HCT116 (cell line): ENCODE results near the gene SP3. TPM values are rescaled to one million over a fixed set of nuclear protein-coding genes. Genes with fewer than 3 reads are reported as not detected.

Experiments used
- ATAC-seq: fragments of 200-7000 bp; cut with Tn5 transposase; 2 replicates; pipeline ENCODE4 v1.9.1; 2020; ENCODE audit warnings: mild to moderate bottlenecking, moderate library complexity
- BruUV-seq: library from RNA; stranded (reverse); fragments of 400-500 nt; replicated peaks from 2 replicates; lab custom pipeline; 2021; lab: Mats Ljungman, UMichigan
- CTCF ChIA-PET: fragments of 300-600 bp; sonication (Branson Sonifier 250); formaldehyde crosslinking; loops from one replicate; lab custom pipeline; 2021; ENCODE audit warnings: antibody characterized with exemption; lab: Charles Lee
- POLR2A ChIA-PET: fragments of 300-600, 350-600 bp; sonication (Branson Sonifier 250); formaldehyde crosslinking; loops from one replicate; lab custom pipeline; 2021; ENCODE audit warnings: antibody characterized with exemption; lab: Charles Lee
- RAD21 ChIA-PET, 2 experiments: fragments of 300-600 bp; sonication (Branson Sonifier 250); formaldehyde crosslinking; loops; one replicate each; lab custom pipeline; 2023; ENCODE audit warnings: low total read pairs in 2 of 2; ENCODE audit not compliant: uncharacterized antibody in 2 of 2, unreplicated experiment in 2 of 2, low non-redundant PET in 1 of 2; lab: Charles Lee
- DNase-seq: peaks from one replicate; pipeline ENCODE4 v3.0.0-alpha.2; 2010; ENCODE audit warnings: low read depth, low spot score
- H2AFZ ChIP-seq: fragments of 200-600 bp; shearing (Covaris generic), sonication (generic); 2 replicates; pipeline ENCODE4 v1.6.1; 2017; ENCODE audit warnings: low read depth, mixed run types, mixed read lengths, antibody characterized with exemption, low read length; ENCODE audit not compliant: poor library complexity, severe bottlenecking
- H3K27ac ChIP-seq: 2 replicates; pipeline ENCODE4 v1.5.1; 2012; ENCODE audit warnings: low read depth, low read length
- H3K27me3 ChIP-seq: fragments of 200-600 bp; sonication (generic); 2 replicates; pipeline ENCODE4 v1.6.1; 2016; ENCODE audit warnings: mixed run types, low read length, mixed read lengths; ENCODE audit not compliant: insufficient read depth
- H3K36me3 ChIP-seq, 2 experiments: fragments of 200-500 bp in 1 of 2; fragments of 200-600 bp in 1 of 2; sonication (Bioruptor generic) in 1 of 2; sonication (generic) in 1 of 2; 2 replicates each; pipeline versions ENCODE4 v1.5.1 to v1.6.1; 2014 to 2016; ENCODE audit warnings: low read length in 2 of 2, inconsistent platforms in 1 of 2, mixed read lengths in 1 of 2, mixed run types in 1 of 2; ENCODE audit not compliant: insufficient read depth in 2 of 2, control insufficient read depth in 1 of 2
- H3K4me1 ChIP-seq, 2 experiments: fragments of 200-600 bp in 1 of 2; sonication (generic) in 1 of 2; 2 replicates each; pipeline versions ENCODE4 v1.5.1 to v1.6.1; 2012 to 2017; ENCODE audit warnings: low read length in 2 of 2, inconsistent platforms in 1 of 2, mild to moderate bottlenecking in 1 of 2, mixed read lengths in 1 of 2, mixed run types in 1 of 2, moderate library complexity in 1 of 2; ENCODE audit not compliant: insufficient read depth in 2 of 2, control insufficient read depth in 1 of 2
- H3K4me2 ChIP-seq: fragments of 200-600 bp; sonication (generic); 2 replicates; pipeline ENCODE4 v1.6.1; 2017; ENCODE audit warnings: mixed run types, low read length, mixed read lengths
- H3K4me3 ChIP-seq, 2 experiments: fragments of 200-600 bp in 1 of 2; sonication (generic) in 1 of 2; replicated peaks in 1 of 2; 2 replicates each; pipeline ENCODE4 v1.5.1; 2011 to 2016; ENCODE audit warnings: low read length in 2 of 2, control low read depth in 1 of 2, low read depth in 1 of 2, mild to moderate bottlenecking in 1 of 2, mixed read lengths in 1 of 2, mixed run types in 1 of 2
- H3K79me2 ChIP-seq: fragments of 200-600 bp; sonication (generic); 2 replicates; pipeline ENCODE4 v1.6.1; 2017; ENCODE audit warnings: mild to moderate bottlenecking, mixed run types, low read length, moderate library complexity, mixed read lengths; ENCODE audit not compliant: insufficient read depth
- H3K9ac ChIP-seq: fragments of 200-600 bp; sonication (generic); 2 replicates; pipeline ENCODE4 v1.6.1; 2016; ENCODE audit warnings: low read length, mixed read lengths
- H3K9me2 ChIP-seq: fragments of 200-600 bp; sonication (generic), shearing (Covaris generic); 2 replicates; pipeline ENCODE4 v1.6.1; 2017; ENCODE audit warnings: mixed run types, mild to moderate bottlenecking, moderate library complexity; ENCODE audit not compliant: insufficient read depth
- H3K9me3 ChIP-seq, 2 experiments: fragments of 200-500 bp in 1 of 2; fragments of 200-600 bp in 1 of 2; sonication (Bioruptor generic) in 1 of 2; sonication (generic) in 1 of 2; 2 replicates each; pipeline ENCODE4 v1.6.1; 2014 to 2017; ENCODE audit warnings: low read length in 2 of 2, mixed read lengths in 2 of 2, inconsistent platforms in 1 of 2, low read depth in 1 of 2, mild to moderate bottlenecking in 1 of 2, mixed run types in 1 of 2, moderate library complexity in 1 of 2; ENCODE audit not compliant: control insufficient read depth in 1 of 2, insufficient read depth in 1 of 2
- H4K20me1 ChIP-seq: fragments of 200-600 bp; sonication (generic), shearing (Covaris generic); 2 replicates; pipeline ENCODE4 v1.6.1; 2017; ENCODE audit warnings: mixed run types, mild to moderate bottlenecking, moderate library complexity; ENCODE audit not compliant: insufficient read depth
- CBX3 ChIP-seq: IDR thresholded peaks from 2 replicates; pipeline ENCODE4 v1.6.1; 2012; ENCODE audit warnings: low read depth
- EGR1 ChIP-seq: IDR thresholded peaks from 2 replicates; pipeline ENCODE4 v1.6.1; 2012; ENCODE audit warnings: low read depth
- EZH2 ChIP-seq: fragments of 200-600 bp; sonication (generic); IDR thresholded peaks from 2 replicates; pipeline ENCODE4 v1.6.1; 2017; ENCODE audit warnings: antibody characterized with exemption, mixed run types
- EZH2phosphoT487 ChIP-seq: fragments of 200-600 bp; IDR thresholded peaks from 2 replicates; pipeline ENCODE4 v1.6.1; 2018; ENCODE audit warnings: antibody characterized with exemption, borderline replicate concordance
- FOSL1 ChIP-seq: IDR thresholded peaks from 2 replicates; pipeline ENCODE4 v1.6.1; 2012; ENCODE audit warnings: low read depth
- POLR2A ChIP-seq: IDR thresholded peaks from 2 replicates; pipeline ENCODE4 v1.7.0; 2011; ENCODE audit warnings: borderline replicate concordance; ENCODE audit not compliant: insufficient read depth, insufficient read length; ENCODE audit errors: extremely low read depth
- POLR2AphosphoS5 ChIP-seq: IDR thresholded peaks from 2 replicates; pipeline ENCODE4 v1.6.1; 2011; ENCODE audit warnings: mild to moderate bottlenecking, low read depth, low read length, moderate library complexity
- RAD21 ChIP-seq: IDR thresholded peaks from 2 replicates; pipeline ENCODE4 v1.6.1; 2012; ENCODE audit warnings: low read depth, mild to moderate bottlenecking
- REST ChIP-seq: IDR thresholded peaks from 2 replicates; pipeline ENCODE4 v1.6.1; 2012; ENCODE audit warnings: low read depth
- SIN3A ChIP-seq: IDR thresholded peaks from 2 replicates; pipeline ENCODE4 v1.6.1; 2012; ENCODE audit warnings: low read depth
- TCF7L2 ChIP-seq: IDR thresholded peaks from 2 replicates; pipeline ENCODE4 v1.7.0; 2011; ENCODE audit warnings: borderline replicate concordance, inconsistent platforms; ENCODE audit not compliant: insufficient read depth, insufficient read length; ENCODE audit errors: extremely low read depth
- ZNF274 ChIP-seq: fragments of 200-500 bp; sonication (Bioruptor generic); IDR thresholded peaks from 2 replicates; pipeline ENCODE4 v1.6.1; 2014; ENCODE audit warnings: mild to moderate bottlenecking, low read depth, low read length, inconsistent platforms
- intact Hi-C: fragments of 100-400 bp; cut with micrococcal nuclease; formaldehyde crosslinking; loops from 2 replicates; pipeline ENCODE4 v1.10.0; 2022
- total RNA-seq: library from RNA; stranded (reverse); gene quantifications from one replicate; pipeline ENCODE4 v1.2.1, GENCODE V29; 2021; ENCODE audit not compliant: unreplicated experiment
- TF ChIP-seq, protein P1 (sequence below): IDR thresholded peaks from 2 replicates; pipeline ENCODE4 v1.6.1; 2012
- TF ChIP-seq, protein P2 (sequence below): IDR thresholded peaks from 2 replicates; pipeline ENCODE4 v1.6.1; 2012

Gene SP3
- total RNA-seq, 1 experiment from 2014 or later: 98.0 TPM

DNA sequence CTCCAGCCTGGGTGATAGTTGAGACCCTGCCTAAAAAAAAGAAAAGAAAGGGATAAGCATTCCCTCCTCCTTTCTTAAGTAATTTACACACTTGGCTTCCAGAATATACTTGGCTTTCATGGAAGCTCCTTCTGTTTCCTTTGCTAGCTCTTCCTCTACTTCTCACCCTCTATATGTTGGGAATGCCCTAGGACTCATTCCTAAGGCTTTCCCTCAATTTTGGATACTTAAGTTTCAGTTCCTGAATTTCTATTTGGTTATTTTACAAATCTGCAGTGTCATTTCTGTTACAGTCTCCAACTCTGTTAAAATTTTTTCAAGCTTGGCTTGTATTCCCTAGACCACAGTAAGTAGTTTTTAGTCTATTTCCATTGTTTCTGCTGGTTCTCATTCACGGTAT, 23.6 kb downstream of the SP3 start:
- Histone ChIP-seq H3K27me3 (no peaks in the 10 kb centered on the region), H3K36me3 (no peaks in the 10 kb centered on the region), H3K79me2 (peaks cover 100% of the 10 kb centered on the region), H3K9me3 (no peaks in the 10 kb centered on the region), H3K4me1 (peaks cover 26 to 87% of the 10 kb centered on the region in 2 experiments), H3K9ac (no peak overlapping the region), H3K4me3 (no peak overlapping the region), H3K9me2 (no peaks in the 10 kb centered on the region), H3K4me2 (peak overlapping the region; percentile 59), H4K20me1 (peaks cover 34% of the 10 kb centered on the region), H3K27ac (no peak overlapping the region), H2AFZ (no peak overlapping the region)
- intact Hi-C loops: no loop called here
- ChIA-PET POLR2A (interaction anchor here (0.5 kb wide), 1 partner anchor 1233 kb away, joined by 3 read pairs; no protein-coding TSS in a partner anchor), RAD21 (no interaction called here), CTCF (no interaction called here)
- ATAC-seq: no peak
- TF ChIP-seq TCF7L2: no peak
- TF ChIP-seq FOSL1: no peak
- TF ChIP-seq POLR2AphosphoS5: no peak
- TF ChIP-seq RAD21: no peak
- TF ChIP-seq REST: no peak
- no peak for TF ChIP-seq SIN3A
- no peak for TF ChIP-seq EZH2
- TF ChIP-seq, protein P1, sequence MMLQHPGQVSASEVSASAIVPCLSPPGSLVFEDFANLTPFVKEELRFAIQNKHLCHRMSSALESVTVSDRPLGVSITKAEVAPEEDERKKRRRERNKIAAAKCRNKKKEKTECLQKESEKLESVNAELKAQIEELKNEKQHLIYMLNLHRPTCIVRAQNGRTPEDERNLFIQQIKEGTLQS: no peak
- no peak for TF ChIP-seq POLR2A
- TF ChIP-seq, protein P2, sequence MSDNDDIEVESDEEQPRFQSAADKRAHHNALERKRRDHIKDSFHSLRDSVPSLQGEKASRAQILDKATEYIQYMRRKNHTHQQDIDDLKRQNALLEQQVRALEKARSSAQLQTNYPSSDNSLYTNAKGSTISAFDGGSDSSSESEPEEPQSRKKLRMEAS: no peak
- TF ChIP-seq EGR1: no peak
- TF ChIP-seq EZH2phosphoT487: no peak
- no peak for TF ChIP-seq CBX3
- no peak for TF ChIP-seq ZNF274
- no peak for DNase-seq
- no TSS peak for BruUV-seq
